Measurements from ENCODE around the gene COG6.

The COG6 gene

DNA sequence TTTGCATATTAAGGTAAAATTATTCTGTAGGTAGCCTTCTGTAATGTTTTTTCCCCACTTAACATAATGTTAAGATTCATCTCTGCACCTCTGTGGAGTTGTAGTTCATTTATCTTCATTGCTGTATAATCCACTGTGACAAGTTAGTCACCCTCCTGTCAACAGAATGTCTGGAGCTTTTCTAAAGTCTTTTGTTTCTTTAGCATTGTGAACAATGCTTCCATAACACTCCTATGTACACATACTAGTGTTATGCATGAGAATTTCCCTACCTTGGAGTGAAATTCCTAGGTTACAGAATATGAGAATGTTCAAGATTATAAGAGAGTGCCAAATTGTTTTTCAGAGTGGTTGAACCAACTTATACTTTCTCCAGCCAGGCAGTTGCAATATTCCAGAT lies 113.5 kb downstream of the COG6 start:
- H3K27ac Mint-ChIP-seq = peak overlapping the region; percentile 6
- H3K27me3 Mint-ChIP-seq (ENCODE audit: low read depth) = no peaks in the 10 kb centered on the region
- H3K36me3 Mint-ChIP-seq (ENCODE audit: low read depth) = no peaks in the 10 kb centered on the region
- no peak overlapping the region for H3K4me3 Mint-ChIP-seq
- H3K4me1 Mint-ChIP-seq (ENCODE audit: low read depth) = no peaks in the 10 kb centered on the region
- no peak for DNase-seq (ENCODE audit: low spot score)
- no peaks in the 10 kb centered on the region for H3K9me3 Mint-ChIP-seq

DNA sequence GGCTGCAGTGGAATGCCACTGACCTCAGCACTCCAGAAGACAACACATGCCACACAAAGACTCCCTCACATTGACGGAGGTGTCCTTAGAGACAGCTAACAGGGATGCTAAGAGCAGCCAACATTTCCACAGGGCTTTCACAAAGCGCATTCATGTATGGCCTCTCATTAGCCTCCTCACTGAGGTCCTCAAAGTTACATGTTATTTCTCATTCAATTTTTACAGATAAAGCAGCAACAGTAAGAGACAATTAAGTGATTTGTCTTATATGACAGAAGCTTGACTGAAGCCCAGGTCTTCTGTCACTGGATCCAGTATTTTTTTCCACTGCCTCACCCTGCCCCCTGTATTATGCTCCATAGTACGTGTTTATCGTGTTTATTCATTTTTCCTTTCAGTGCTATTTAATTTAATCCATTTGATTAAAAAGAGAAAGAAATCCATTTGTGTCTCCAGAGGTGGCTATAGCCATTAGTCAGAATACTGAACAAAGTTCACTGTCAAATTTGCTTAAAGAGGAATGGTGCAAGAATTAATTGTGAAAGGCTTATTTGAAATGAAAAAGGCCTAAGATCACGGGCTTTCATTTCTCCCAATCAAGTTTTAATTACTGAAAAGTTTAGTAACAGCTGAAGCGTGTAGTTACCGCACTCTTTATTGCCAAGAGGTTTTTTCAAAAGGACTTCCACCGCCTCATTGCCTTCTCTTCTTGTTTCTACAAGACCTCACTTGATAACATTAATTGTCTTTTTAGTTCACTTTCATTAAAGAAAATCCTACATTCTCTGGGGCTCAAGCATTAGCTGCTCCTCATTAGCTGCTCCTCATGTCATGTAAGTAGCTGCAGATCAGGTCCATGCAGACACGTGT lies 115.0 kb downstream of the COG6 start:
- H3K27ac Mint-ChIP-seq = no peak overlapping the region

DNA sequence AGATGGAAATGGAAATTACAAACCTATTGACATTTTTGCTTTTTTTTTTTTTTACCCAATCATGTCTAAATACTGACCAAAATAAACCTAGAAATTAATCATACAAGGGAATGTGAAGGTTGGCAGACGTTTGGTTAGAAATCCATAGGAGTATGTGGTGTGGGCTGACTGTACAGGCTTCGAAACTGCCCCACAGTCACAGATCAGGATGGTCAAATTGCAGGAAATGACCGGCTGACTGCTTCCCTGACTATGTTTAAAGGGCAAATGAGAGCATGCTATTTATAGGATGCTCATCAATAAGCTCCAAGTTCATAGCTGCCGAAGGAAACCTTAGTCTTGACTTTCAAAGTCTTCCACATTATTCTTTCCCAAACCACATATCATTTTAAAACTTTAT lies 118.4 kb downstream of the COG6 start:
- Mint-ChIP-seq H3K27me3 (ENCODE audit: low read depth) (no peaks in the 10 kb centered on the region), H3K4me3 (no peak overlapping the region), H3K27ac (no peak overlapping the region), H3K4me1 (ENCODE audit: low read depth) (peaks cover 12% of the 10 kb centered on the region), H3K9me3 (peaks cover 3% of the 10 kb centered on the region), H3K36me3 (ENCODE audit: low read depth) (no peaks in the 10 kb centered on the region)
- DNase-seq (ENCODE audit: low spot score) = no peak

More for the DNA sequence above, 115.0 kb downstream of the COG6 start:
- no peaks in the 10 kb centered on the region for H3K36me3 Mint-ChIP-seq (ENCODE audit: low read depth)
- no peaks in the 10 kb centered on the region for H3K4me1 Mint-ChIP-seq (ENCODE audit: low read depth)
- H3K4me3 Mint-ChIP-seq = no peak overlapping the region
- DNase-seq (ENCODE audit: low spot score) = no peak
- no peaks in the 10 kb centered on the region for H3K9me3 Mint-ChIP-seq
- H3K27me3 Mint-ChIP-seq (ENCODE audit: low read depth) = no peaks in the 10 kb centered on the region

DNA sequence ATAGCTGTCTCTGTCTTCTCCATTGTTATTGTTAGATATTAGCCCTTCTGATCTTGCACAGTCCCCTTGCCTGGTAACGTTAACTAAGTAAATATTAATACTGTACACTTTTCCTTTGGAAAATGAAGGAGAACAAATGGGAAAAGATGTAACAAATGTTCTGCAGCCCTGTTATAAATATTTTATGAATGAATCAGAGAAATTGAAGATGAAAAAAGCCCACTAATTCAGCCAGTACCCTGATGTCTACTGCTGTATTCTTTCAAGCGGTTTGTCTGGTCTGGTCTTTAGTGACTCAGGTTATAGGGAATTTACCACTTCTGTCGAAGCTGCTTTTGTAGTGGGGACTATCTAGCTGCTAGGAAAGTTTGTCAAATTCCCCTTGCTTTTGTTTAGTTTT lies 121.0 kb downstream of the COG6 start:
- Mint-ChIP-seq H3K4me3 (no peak overlapping the region), H3K27ac (no peak overlapping the region), H3K9me3 (peaks cover 5% of the 10 kb centered on the region), H3K4me1 (ENCODE audit: low read depth) (peaks cover 17% of the 10 kb centered on the region), H3K27me3 (ENCODE audit: low read depth) (no peaks in the 10 kb centered on the region), H3K36me3 (ENCODE audit: low read depth) (no peaks in the 10 kb centered on the region)
- DNase-seq (ENCODE audit: low spot score) = peak; percentile 28

DNA sequence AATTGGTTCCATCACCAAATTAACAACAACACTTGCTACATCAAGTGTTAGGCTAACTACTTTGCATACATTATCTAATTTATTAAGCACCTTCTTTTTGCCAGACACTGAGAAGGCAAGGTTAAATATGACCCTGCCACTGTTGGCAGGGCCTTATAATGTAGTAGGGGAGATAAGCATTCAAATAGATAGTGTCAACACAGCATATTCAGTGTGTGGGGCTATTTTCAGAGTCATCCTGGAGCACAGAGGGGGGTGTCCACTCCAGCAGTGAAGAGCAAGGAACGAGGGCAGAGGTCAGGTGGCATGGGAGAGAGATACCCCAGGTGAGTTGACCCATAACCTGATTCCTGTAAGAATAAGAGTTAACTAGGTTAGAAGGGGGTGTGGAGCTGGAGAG lies 121.6 kb downstream of the COG6 start:
- Mint-ChIP-seq H3K27ac (peak overlapping the region; percentile 22), H3K4me3 (no peak overlapping the region), H3K9me3 (peaks cover 5% of the 10 kb centered on the region), H3K36me3 (ENCODE audit: low read depth) (no peaks in the 10 kb centered on the region), H3K4me1 (ENCODE audit: low read depth) (peaks cover 17% of the 10 kb centered on the region), H3K27me3 (ENCODE audit: low read depth) (no peaks in the 10 kb centered on the region)
- DNase-seq (ENCODE audit: low spot score) = no peak

DNA sequence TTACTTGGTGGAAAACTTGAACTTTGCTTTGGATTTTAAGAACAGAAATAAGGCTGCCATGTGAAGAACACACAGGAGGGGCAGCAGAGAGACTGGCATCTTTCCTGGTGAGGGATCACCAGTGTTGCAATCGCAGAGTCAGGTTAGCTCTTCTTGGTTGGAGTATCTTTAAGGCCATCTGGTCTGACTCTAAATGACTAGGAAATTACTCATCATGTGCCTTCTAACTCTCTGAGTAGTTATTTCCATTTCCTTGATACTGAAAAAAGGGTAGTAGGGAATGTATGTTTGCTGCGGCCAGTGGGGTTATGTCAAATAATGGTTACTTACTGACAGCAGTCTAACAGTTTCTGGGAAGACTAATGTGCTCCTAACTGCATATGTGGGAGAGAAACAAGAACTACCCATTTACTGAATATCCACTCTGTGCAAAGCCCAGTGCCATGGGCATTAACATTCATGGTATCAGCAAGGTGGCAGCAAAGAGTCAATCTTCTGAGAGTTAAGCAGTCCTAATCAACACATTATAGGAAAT lies 122.1 kb downstream of the COG6 start:
- DNase-seq (ENCODE audit: low spot score) = peak; percentile 63
- H3K36me3 Mint-ChIP-seq (ENCODE audit: low read depth) = no peaks in the 10 kb centered on the region
- H3K4me1 Mint-ChIP-seq (ENCODE audit: low read depth) = peaks cover 17% of the 10 kb centered on the region
- no peaks in the 10 kb centered on the region for H3K27me3 Mint-ChIP-seq (ENCODE audit: low read depth)
- H3K9me3 Mint-ChIP-seq = peaks cover 5% of the 10 kb centered on the region
- no peak overlapping the region for H3K4me3 Mint-ChIP-seq
- H3K27ac Mint-ChIP-seq = peak overlapping the region; percentile 3

GRCh38 chr13:39779337-39780265 lies 124.1 kb downstream of the COG6 start:
- H3K27me3 Mint-ChIP-seq (ENCODE audit: low read depth) = no peaks in the 10 kb centered on the region
- DNase-seq (ENCODE audit: low spot score) = no peak
- no peak overlapping the region for H3K4me3 Mint-ChIP-seq
- no peak overlapping the region for H3K27ac Mint-ChIP-seq
- peaks cover 5% of the 10 kb centered on the region for H3K9me3 Mint-ChIP-seq
- H3K4me1 Mint-ChIP-seq (ENCODE audit: low read depth) = peaks cover 17% of the 10 kb centered on the region
- H3K36me3 Mint-ChIP-seq (ENCODE audit: low read depth) = no peaks in the 10 kb centered on the region

- H3K36me3 Mint-ChIP-seq (ENCODE audit: low read depth) = no peaks in the 10 kb centered on the region
- no peak overlapping the region for H3K27ac Mint-ChIP-seq
- DNase-seq (ENCODE audit: low spot score) = no peak
- H3K27me3 Mint-ChIP-seq (ENCODE audit: low read depth) = no peaks in the 10 kb centered on the region
- H3K4me3 Mint-ChIP-seq = no peak overlapping the region
- H3K4me1 Mint-ChIP-seq (ENCODE audit: low read depth) = peaks cover 17% of the 10 kb centered on the region
- H3K9me3 Mint-ChIP-seq = peaks cover 5% of the 10 kb centered on the region
These were observed 125.2 kb downstream of the COG6 start for GRCh38 chr13:39780711-39781110.

DNA sequence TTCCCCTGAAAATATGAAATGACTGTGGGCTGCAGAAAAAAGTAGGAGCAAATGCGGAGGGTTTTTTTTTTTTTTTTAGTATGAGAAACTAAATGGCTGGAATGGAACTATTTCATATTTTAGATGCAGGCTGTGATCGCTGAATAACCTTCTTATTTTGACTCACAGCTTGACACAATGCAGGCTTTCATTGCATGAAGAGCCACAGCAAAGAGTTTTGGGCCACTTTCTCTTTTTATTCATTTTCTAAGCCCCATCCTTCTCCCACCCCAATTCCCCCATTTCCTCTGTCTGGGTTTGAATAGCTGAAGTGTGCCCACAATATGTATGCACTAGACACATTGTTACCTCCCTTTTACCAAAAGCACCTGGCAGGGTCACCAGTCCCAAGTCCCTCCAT lies 125.9 kb downstream of the COG6 start:
- no peaks in the 10 kb centered on the region for H3K36me3 Mint-ChIP-seq (ENCODE audit: low read depth)
- no peaks in the 10 kb centered on the region for H3K27me3 Mint-ChIP-seq (ENCODE audit: low read depth)
- H3K27ac Mint-ChIP-seq = no peak overlapping the region
- H3K4me1 Mint-ChIP-seq (ENCODE audit: low read depth) = peaks cover 15% of the 10 kb centered on the region
- H3K4me3 Mint-ChIP-seq = no peak overlapping the region
- DNase-seq (ENCODE audit: low spot score) = no peak
- peaks cover 5% of the 10 kb centered on the region for H3K9me3 Mint-ChIP-seq

GRCh38 chr13:39783051-39783450 lies 127.6 kb downstream of the COG6 start:
- H3K4me1 Mint-ChIP-seq (ENCODE audit: low read depth) = peaks cover 9% of the 10 kb centered on the region
- no peaks in the 10 kb centered on the region for H3K36me3 Mint-ChIP-seq (ENCODE audit: low read depth)
- H3K27ac Mint-ChIP-seq = no peak overlapping the region
- H3K9me3 Mint-ChIP-seq = peaks cover 5% of the 10 kb centered on the region
- H3K27me3 Mint-ChIP-seq (ENCODE audit: low read depth) = no peaks in the 10 kb centered on the region
- no peak for DNase-seq (ENCODE audit: low spot score)
- H3K4me3 Mint-ChIP-seq = no peak overlapping the region

DNA sequence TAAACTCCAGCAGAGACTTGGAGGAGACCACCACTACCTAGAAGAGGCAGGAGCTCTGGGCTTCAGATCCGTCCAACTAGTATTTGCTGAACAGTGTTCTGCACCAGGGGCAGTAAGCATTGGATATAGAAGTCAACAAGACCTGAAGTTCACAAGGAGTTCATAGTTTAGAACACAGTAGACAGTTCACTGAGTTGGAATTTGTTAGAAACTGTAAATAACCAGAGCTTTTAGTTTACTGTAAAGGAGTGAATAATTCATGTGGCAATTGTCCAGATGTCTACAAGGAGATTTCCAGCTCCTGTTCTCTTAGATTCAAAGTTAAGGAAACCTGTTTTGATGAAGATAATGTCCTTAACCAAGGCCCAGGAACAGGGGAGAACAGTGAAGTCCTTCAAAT lies 128.9 kb downstream of the COG6 start:
- Mint-ChIP-seq H3K27me3 (ENCODE audit: low read depth) (no peaks in the 10 kb centered on the region), H3K36me3 (ENCODE audit: low read depth) (no peaks in the 10 kb centered on the region), H3K9me3 (peaks cover 11% of the 10 kb centered on the region), H3K4me1 (ENCODE audit: low read depth) (peaks cover 5% of the 10 kb centered on the region), H3K4me3 (no peak overlapping the region), H3K27ac (no peak overlapping the region)
- no peak for DNase-seq (ENCODE audit: low spot score)

DNA sequence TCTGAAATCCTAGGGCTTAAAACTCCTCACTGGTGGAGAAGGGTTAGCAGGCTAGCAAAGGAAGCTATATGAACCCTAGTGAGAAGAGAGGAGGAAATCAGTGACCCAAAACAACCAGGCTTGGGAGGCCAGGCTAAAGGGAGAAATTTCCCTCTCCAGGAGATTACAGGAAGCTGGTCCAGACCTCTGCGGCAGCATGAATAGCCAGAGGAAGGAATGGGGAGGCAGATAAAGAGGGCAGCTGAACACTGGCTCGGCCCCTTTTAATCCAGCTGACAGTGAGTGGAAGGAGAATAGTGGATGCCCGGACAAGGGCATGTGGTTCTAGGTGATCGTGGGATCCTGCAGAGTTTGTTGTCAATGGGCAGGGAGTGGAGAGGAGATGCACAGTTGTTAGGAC lies 130.6 kb downstream of the COG6 start:
- DNase-seq (ENCODE audit: low spot score) = no peak
- Mint-ChIP-seq H3K4me1 (ENCODE audit: low read depth) (peaks cover 5% of the 10 kb centered on the region), H3K9me3 (peaks cover 16% of the 10 kb centered on the region), H3K27ac (no peak overlapping the region), H3K27me3 (ENCODE audit: low read depth) (no peaks in the 10 kb centered on the region), H3K4me3 (no peak overlapping the region), H3K36me3 (ENCODE audit: low read depth) (no peaks in the 10 kb centered on the region)

- peaks cover 5% of the 10 kb centered on the region for H3K4me1 Mint-ChIP-seq (ENCODE audit: low read depth)
- peak; percentile 49 for DNase-seq (ENCODE audit: low spot score)
- no peak overlapping the region for H3K4me3 Mint-ChIP-seq
- no peak overlapping the region for H3K27ac Mint-ChIP-seq
- H3K36me3 Mint-ChIP-seq (ENCODE audit: low read depth) = no peaks in the 10 kb centered on the region
- no peaks in the 10 kb centered on the region for H3K27me3 Mint-ChIP-seq (ENCODE audit: low read depth)
- H3K9me3 Mint-ChIP-seq = peaks cover 18% of the 10 kb centered on the region
These were observed 131.6 kb downstream of the COG6 start for GRCh38 chr13:39787086-39787487.

DNA sequence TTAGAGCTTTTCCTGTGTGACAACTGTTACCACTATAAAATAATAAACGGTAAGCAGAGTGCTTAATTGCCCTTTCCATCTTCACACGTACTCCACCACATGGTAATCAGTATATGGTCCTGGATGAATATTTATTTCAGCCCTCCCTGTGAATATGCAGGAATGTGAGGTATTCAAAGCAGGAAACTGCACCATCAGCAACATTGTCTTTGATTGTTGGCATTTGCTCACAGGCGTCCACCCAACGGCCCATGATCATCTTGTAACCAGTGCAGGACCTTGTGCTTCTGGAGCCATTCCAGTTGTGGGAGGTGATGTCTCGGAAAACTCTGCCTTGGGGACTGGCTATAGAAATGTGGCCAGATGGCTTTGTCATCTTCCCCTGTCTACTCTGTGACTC lies 132.6 kb downstream of the COG6 start:
- Mint-ChIP-seq H3K4me3 (no peak overlapping the region), H3K36me3 (ENCODE audit: low read depth) (no peaks in the 10 kb centered on the region), H3K27me3 (ENCODE audit: low read depth) (no peaks in the 10 kb centered on the region), H3K9me3 (peaks cover 20% of the 10 kb centered on the region), H3K4me1 (ENCODE audit: low read depth) (peaks cover 5% of the 10 kb centered on the region), H3K27ac (no peak overlapping the region)
- DNase-seq (ENCODE audit: low spot score) = no peak

Data from T-helper 2 cell treated with Interferon-gamma antibody and Interleukin-4, amounts not matched to agents 5 μg/mL and 100 μg/mL, for 36 hours (primary cell).